ENCODE results near the gene TBCCD1.
A peak's percentile ranks its signal among the peaks of the same experiment; 100 is the strongest.

TBCCD1 gene

GRCh38 chr3:186567072-186567921 is at the start of gene TBCCD1:
TSS of gene TBCCD1 (minus strand) at chr3:186567339. CDS start at chr3:186564329, 3,010 bp downstream.
- DNase-seq: peak; percentile 89

- no peak for DNase-seq
These were observed 49.1 kb upstream of the TBCCD1 start for GRCh38 chr3:186616299-186616617.

GRCh38 chr3:186614597-186615483 is 47.7 kb upstream of the TBCCD1 start:
- DNase-seq: peak; percentile 87

GRCh38 chr3:186614266-186614596 is 47.1 kb upstream of the TBCCD1 start:
- no peak for DNase-seq

- no peak for DNase-seq
These were observed 46.6 kb upstream of the TBCCD1 start for GRCh38 chr3:186613637-186614265.

- no peak for DNase-seq
These were observed 45.8 kb upstream of the TBCCD1 start, which contains the start of gene AHSG for GRCh38 chr3:186612721-186613636. TSS of gene AHSG (plus strand) at chr3:186613060. CDS start at chr3:186613142, 82 bp downstream.

- no peak for DNase-seq
These were observed 44.9 kb upstream of the TBCCD1 start for GRCh38 chr3:186612065-186612464.

GRCh38 chr3:186609247-186609868 is 42.2 kb upstream of the TBCCD1 start:
- DNase-seq: no peak

- no peak for DNase-seq
These were observed 41.6 kb upstream of the TBCCD1 start for GRCh38 chr3:186608624-186609215.

- DNase-seq: no peak
These were observed 38.7 kb upstream of the TBCCD1 start for GRCh38 chr3:186605561-186606545.

GRCh38 chr3:186605078-186605477 is 37.9 kb upstream of the TBCCD1 start:
- no peak for DNase-seq

GRCh38 chr3:186603159-186603558 is 36.0 kb upstream of the TBCCD1 start:
- no peak for DNase-seq

- no peak for DNase-seq
These were observed 33.8 kb upstream of the TBCCD1 start for GRCh38 chr3:186600896-186601295.

GRCh38 chr3:186599785-186600166 is 32.6 kb upstream of the TBCCD1 start:
- no peak for DNase-seq

GRCh38 chr3:186599142-186599784 is 32.1 kb upstream of the TBCCD1 start:
- no peak for DNase-seq

- no peak for DNase-seq
These were observed 31.6 kb upstream of the TBCCD1 start for GRCh38 chr3:186598794-186599141.

- DNase-seq: no peak
These were observed 31.1 kb upstream of the TBCCD1 start for GRCh38 chr3:186598108-186598784.

GRCh38 chr3:186596568-186597287 is 29.6 kb upstream of the TBCCD1 start:
- no peak for DNase-seq

Data from NCI-H1436 (cell line).